H9 (cell line): ENCODE results near the gene SAMMSON. TPM values are rescaled to one million over a fixed set of nuclear protein-coding genes. Genes with fewer than 3 reads are reported as not detected.

Source experiments
- DNase-seq: peaks from one replicate; pipeline ENCODE4 v3.0.0-alpha.2; 2017
- H2AFZ ChIP-seq: one replicate; pipeline ENCODE4 v1.6.1; 2013; ENCODE audit warnings: mild to moderate bottlenecking, low read length, control low read depth, moderate library complexity
- H2AK5ac ChIP-seq: 2 replicates; pipeline ENCODE4 v1.6.1; 2013; ENCODE audit warnings: low read length, control low read depth, mixed read lengths; ENCODE audit not compliant: insufficient read length
- H2BK120ac ChIP-seq: one replicate; pipeline ENCODE4 v1.6.1; 2013; ENCODE audit warnings: low read depth, mild to moderate bottlenecking, low read length, control low read depth, inconsistent platforms; ENCODE audit not compliant: poor library complexity, severe bottlenecking
- H2BK12ac ChIP-seq: 2 replicates; pipeline ENCODE4 v1.6.1; 2013; ENCODE audit warnings: low read length, control low read depth, mixed read lengths, low read depth; ENCODE audit not compliant: insufficient read length
- H2BK15ac ChIP-seq: 2 replicates; pipeline ENCODE4 v1.6.1; 2013; ENCODE audit warnings: low read depth, low read length, control low read depth
- H2BK20ac ChIP-seq: one replicate; pipeline ENCODE4 v1.6.1; 2013; ENCODE audit warnings: low read depth, mild to moderate bottlenecking, low read length, control low read depth, inconsistent platforms; ENCODE audit not compliant: poor library complexity, severe bottlenecking
- H2BK5ac ChIP-seq: 2 replicates; pipeline ENCODE4 v1.6.1; 2013; ENCODE audit warnings: low read length, control low read depth, mixed read lengths; ENCODE audit not compliant: insufficient read length
- H3K14ac ChIP-seq: 2 replicates; pipeline ENCODE4 v1.6.1; 2013; ENCODE audit warnings: low read length, control low read depth; ENCODE audit not compliant: insufficient read depth
- H3K18ac ChIP-seq: 2 replicates; pipeline ENCODE4 v1.6.1; 2013; ENCODE audit warnings: low read depth, mild to moderate bottlenecking, mixed read lengths, low read length, control low read depth; ENCODE audit not compliant: insufficient read length
- H3K23ac ChIP-seq: 2 replicates; pipeline ENCODE4 v1.6.1; 2013; ENCODE audit warnings: low read length, control low read depth, mixed read lengths, low read depth; ENCODE audit not compliant: insufficient read length
- H3K23me2 ChIP-seq: 2 replicates; pipeline ENCODE4 v1.6.1; 2013; ENCODE audit warnings: low read depth, mild to moderate bottlenecking, mixed read lengths, low read length, control low read depth; ENCODE audit not compliant: insufficient read length, poor library complexity, severe bottlenecking
- H3K27ac ChIP-seq: 2 replicates; pipeline ENCODE4 v1.5.1; 2013; ENCODE audit warnings: low read length, control low read depth, mixed read lengths, low read depth; ENCODE audit not compliant: insufficient read length
- H3K27me3 ChIP-seq: 2 replicates; pipeline ENCODE4 v1.6.1; 2013; ENCODE audit warnings: low read length, control low read depth, inconsistent platforms; ENCODE audit not compliant: insufficient read depth
- H3K4ac ChIP-seq: 2 replicates; pipeline ENCODE4 v1.6.1; 2013; ENCODE audit warnings: low read depth, mild to moderate bottlenecking, control low read depth, inconsistent platforms, low read length, moderate library complexity
- H3K4me1 ChIP-seq: 2 replicates; pipeline ENCODE4 v1.6.1; 2013; ENCODE audit warnings: low read length, control low read depth, inconsistent platforms; ENCODE audit not compliant: insufficient read depth
- H3K4me2 ChIP-seq: 2 replicates; pipeline ENCODE4 v1.6.1; 2013; ENCODE audit warnings: low read length, control low read depth, mixed read lengths; ENCODE audit not compliant: insufficient read length, insufficient read depth
- H3K56ac ChIP-seq: 2 replicates; pipeline ENCODE4 v1.6.1; 2013; ENCODE audit warnings: low read depth, mild to moderate bottlenecking, mixed read lengths, low read length, control low read depth; ENCODE audit not compliant: insufficient read length
- H3K79me1 ChIP-seq: 2 replicates; pipeline ENCODE4 v1.6.1; 2013; ENCODE audit warnings: low read depth, mild to moderate bottlenecking, moderate library complexity, low read length, control low read depth, inconsistent platforms; ENCODE audit not compliant: insufficient read depth, poor library complexity, severe bottlenecking
- H3K79me2 ChIP-seq: 2 replicates; pipeline ENCODE4 v1.6.1; 2013; ENCODE audit warnings: low read length, control low read depth, inconsistent platforms; ENCODE audit not compliant: insufficient read depth
- H3K9ac ChIP-seq: 2 replicates; pipeline ENCODE4 v1.6.1; 2013; ENCODE audit warnings: low read length, control low read depth, mixed read lengths; ENCODE audit not compliant: insufficient read length; ENCODE audit errors: extremely low read depth
- H3K9me3 ChIP-seq: one replicate; pipeline ENCODE4 v1.6.1; 2013; ENCODE audit warnings: low read depth, low read length, inconsistent platforms; ENCODE audit not compliant: control insufficient read depth
- H3T11ph ChIP-seq: one replicate; pipeline ENCODE4 v1.6.1; 2013; ENCODE audit warnings: mild to moderate bottlenecking, low read length, control low read depth, inconsistent platforms
- H4K20me1 ChIP-seq: one replicate; pipeline ENCODE4 v1.6.1; 2013; ENCODE audit not compliant: control insufficient read depth, insufficient read length, insufficient read depth
- H4K5ac ChIP-seq: 2 replicates; pipeline ENCODE4 v1.6.1; 2013; ENCODE audit warnings: low read depth, mild to moderate bottlenecking, mixed read lengths, low read length, control low read depth; ENCODE audit not compliant: insufficient read length
- H4K8ac ChIP-seq: replicated peaks from 2 replicates; pipeline ENCODE4 v1.6.1; 2013; ENCODE audit warnings: low read length, control low read depth, mixed read lengths, low read depth; ENCODE audit not compliant: insufficient read length
- H4K91ac ChIP-seq: 2 replicates; pipeline ENCODE4 v1.6.1; 2013; ENCODE audit warnings: low read depth, mild to moderate bottlenecking, moderate library complexity, mixed read lengths, low read length, control low read depth; ENCODE audit not compliant: insufficient read length
- H3K27ac Mint-ChIP-seq, 3 experiments: 2 replicates in 2 of 3; 3 replicates in 1 of 3; pipeline ENCODE4 v1.8.0; 2020 to 2021; ENCODE audit warnings: mixed read lengths in 3 of 3, mild to moderate bottlenecking in 1 of 3, moderate library complexity in 1 of 3
- H3K27me3 Mint-ChIP-seq: 2 replicates; pipeline ENCODE4 v1.8.0; 2021; ENCODE audit warnings: low read depth, mild to moderate bottlenecking, moderate library complexity, mixed read lengths
- H3K36me3 Mint-ChIP-seq, 3 experiments: 2 replicates in 2 of 3; 3 replicates in 1 of 3; pipeline ENCODE4 v1.8.0; 2020 to 2021; ENCODE audit warnings: low read depth in 3 of 3, mixed read lengths in 3 of 3; ENCODE audit not compliant: insufficient read depth in 1 of 3
- H3K4me1 Mint-ChIP-seq, 2 experiments: 2 replicates each; pipeline ENCODE4 v1.8.0; 2020; ENCODE audit warnings: mixed read lengths in 2 of 2
- H3K4me3 Mint-ChIP-seq, 2 experiments: 2 replicates in 1 of 2; 3 replicates in 1 of 2; pipeline ENCODE4 v1.8.0; 2020 to 2021; ENCODE audit warnings: mild to moderate bottlenecking in 2 of 2, mixed read lengths in 2 of 2, moderate library complexity in 1 of 2
- H3K9me3 Mint-ChIP-seq, 2 experiments: 2 replicates in 1 of 2; 3 replicates in 1 of 2; pipeline ENCODE4 v1.8.0; 2020; ENCODE audit warnings: mild to moderate bottlenecking in 2 of 2, mixed read lengths in 2 of 2, moderate library complexity in 1 of 2
- CTCF ChIP-seq: fragments of 200-600 bp; sonication (generic); conservative IDR thresholded peaks from 3 replicates; pipeline ENCODE4 v1.8.0; 2021; ENCODE audit warnings: antibody characterized with exemption, mild to moderate bottlenecking
- WGBS: extraction: QIAGEN DNeasy Blood & Tissue Kit; methylation state at CpG from one replicate; pipeline ENCODE4 v1.1.7; 2013; ENCODE audit warnings: missing lambda C conversion rate, low lambda C conversion rate, mixed read lengths; ENCODE audit not compliant: insufficient read length; ENCODE audit errors: extremely low coverage; 5-methylcytosine and 5-hydroxymethylcytosine counted together
- total RNA-seq: library from RNA; stranded (reverse); gene quantifications from 2 replicates; pipeline ENCODE4 v1.2.1, GENCODE V29; 2021

Gene SAMMSON
- total RNA-seq, 1 experiment from 2014 or later, result not detected

- Histone ChIP-seq H2BK20ac (no peak overlapping the region), H3K79me1 (no peaks in the 10 kb centered on the region), H4K8ac (no peak overlapping the region), H4K91ac (no peak overlapping the region), H3T11ph (no peak overlapping the region), H3K9ac (no peak overlapping the region), H3K27ac (no peak overlapping the region), H3K4ac (no peak overlapping the region), H3K4me1 (no peaks in the 10 kb centered on the region), H2BK120ac (no peak overlapping the region), H4K5ac (no peak overlapping the region), H3K14ac (no peak overlapping the region), H3K23ac (no peak overlapping the region), H2AK5ac (no peak overlapping the region), H4K20me1 (no peaks in the 10 kb centered on the region), H2BK12ac (no peak overlapping the region), H3K4me2 (no peak overlapping the region), H3K27me3 (no peaks in the 10 kb centered on the region), H2AFZ (no peak overlapping the region), H3K9me3 (no peaks in the 10 kb centered on the region), H2BK15ac (no peak overlapping the region), H3K79me2 (no peaks in the 10 kb centered on the region), H3K18ac (no peak overlapping the region), H3K23me2 (no peaks in the 10 kb centered on the region), H3K56ac (no peak overlapping the region), H2BK5ac (no peak overlapping the region)
- Mint-ChIP-seq H3K4me3 (no peak overlapping the region), H3K36me3 (0 out of 7 replicates have a peak, but pooled peaks cover 0 to 1% (median 0%) of the 10 kb centered on the region in 3 experiments), H3K27me3 (peaks cover 2% of the 10 kb centered on the region; the same call in 1 of the 2 replicates), H3K27ac (no peak overlapping the region), H3K4me1 (no peaks in the 10 kb centered on the region), H3K9me3 (peaks cover 0 to 2% of the 10 kb centered on the region in 2 experiments; a peak in 3 of 5 replicates)
- no peak for TF ChIP-seq CTCF
- no peak for DNase-seq
- WGBS, result no CpG with 5 or more reads among the region's 3 CpGs
These were observed 21.6 kb downstream of the SAMMSON start for GRCh38 chr3:70020906-70021660.
